IMR-90 (cell line): ENCODE data around the gene ANK2. TPM values are rescaled to one million over a fixed set of nuclear protein-coding genes. Genes with fewer than 3 reads are reported as not detected.

Experiments
- ATAC-seq: fragments of 200-7000 bp; cut with Tn5 transposase; 2 replicates; pipeline ENCODE4 v1.9.1; 2020; ENCODE audit warnings: low read depth, mild to moderate bottlenecking, moderate library complexity
- BruUV-seq: library from RNA; stranded (reverse); fragments of 400-500 nt; replicated peaks from 2 replicates; lab custom pipeline; 2021; lab: Mats Ljungman, UMichigan
- CTCF ChIA-PET: fragments of 300-600 bp; formaldehyde crosslinking; extraction: SDS; loops from one replicate; lab custom pipeline; 2021; ENCODE audit warnings: antibody characterized with exemption; lab: Yijun Ruan, JAX
- POLR2A ChIA-PET: fragments of 300-600 bp; sonication (Branson Sonifier 250); formaldehyde crosslinking; loops from one replicate; lab custom pipeline; 2022; ENCODE audit warnings: antibody characterized with exemption; ENCODE audit not compliant: unreplicated experiment; lab: Charles Lee
- DNase-seq: peaks from one replicate; pipeline ENCODE4 v3.0.0; 2013
- H2AFZ ChIP-seq: replicated peaks from 2 replicates; pipeline ENCODE3; 2013; ENCODE audit warnings: low read length, mild to moderate bottlenecking; ENCODE audit not compliant: poor library complexity
- H2AK5ac ChIP-seq: 2 replicates; pipeline ENCODE4 v1.6.1; 2013; ENCODE audit warnings: low read depth, low read length, inconsistent platforms
- H2AK9ac ChIP-seq: replicated peaks from 2 replicates; pipeline ENCODE3; 2013; ENCODE audit warnings: mild to moderate bottlenecking, low read depth, low read length, moderate library complexity; ENCODE audit not compliant: poor library complexity
- H2BK120ac ChIP-seq: 2 replicates; pipeline ENCODE4 v1.6.1; 2013; ENCODE audit warnings: low read depth, low read length, inconsistent platforms
- H2BK15ac ChIP-seq: 3 replicates; pipeline ENCODE4 v1.6.1; 2013; ENCODE audit warnings: low read depth, low read length, inconsistent platforms
- H2BK20ac ChIP-seq: 2 replicates; pipeline ENCODE4 v1.6.1; 2013; ENCODE audit warnings: low read depth, mild to moderate bottlenecking, inconsistent platforms, low read length, moderate library complexity
- H2BK5ac ChIP-seq: 2 replicates; pipeline ENCODE4 v1.6.1; 2013; ENCODE audit warnings: mild to moderate bottlenecking, low read depth, low read length, inconsistent platforms; ENCODE audit not compliant: poor library complexity, severe bottlenecking
- H3K14ac ChIP-seq: replicated peaks from 2 replicates; pipeline ENCODE4 v1.6.1; 2013; ENCODE audit warnings: low read depth, low read length, inconsistent platforms
- H3K18ac ChIP-seq: 2 replicates; pipeline ENCODE4 v1.6.1; 2013; ENCODE audit warnings: low read depth, low read length, control low read depth
- H3K23ac ChIP-seq: 2 replicates; pipeline ENCODE4 v1.6.1; 2013; ENCODE audit warnings: low read depth, low read length, inconsistent platforms
- H3K27ac ChIP-seq: 2 replicates; pipeline ENCODE4 v1.5.1; 2013; ENCODE audit warnings: mild to moderate bottlenecking, control low read depth, low read length; ENCODE audit not compliant: insufficient read depth
- H3K27me3 ChIP-seq: 2 replicates; pipeline ENCODE4 v1.6.1; 2013; ENCODE audit warnings: low read length; ENCODE audit not compliant: control insufficient read depth, insufficient read depth
- H3K36me3 ChIP-seq: 2 replicates; pipeline ENCODE4 v1.6.1; 2013; ENCODE audit warnings: low read length, mixed read lengths; ENCODE audit not compliant: control insufficient read depth, insufficient read depth
- H3K4ac ChIP-seq: 2 replicates; pipeline ENCODE4 v1.6.1; 2013; ENCODE audit warnings: low read depth, low read length, inconsistent platforms
- H3K4me1 ChIP-seq: 2 replicates; pipeline ENCODE4 v1.6.1; 2013; ENCODE audit warnings: low read length, mixed read lengths; ENCODE audit not compliant: control insufficient read depth, insufficient read depth
- H3K4me2 ChIP-seq: 2 replicates; pipeline ENCODE4 v1.6.1; 2013; ENCODE audit warnings: low read depth, mild to moderate bottlenecking, control low read depth, low read length, moderate library complexity
- H3K4me3 ChIP-seq: 2 replicates; pipeline ENCODE4 v1.5.1; 2013; ENCODE audit warnings: low read depth, mild to moderate bottlenecking, control low read depth, low read length, moderate library complexity; ENCODE audit not compliant: insufficient read depth
- H3K56ac ChIP-seq: 2 replicates; pipeline ENCODE4 v1.6.1; 2013; ENCODE audit warnings: low read length, inconsistent platforms; ENCODE audit not compliant: insufficient read depth; ENCODE audit errors: extremely low read depth
- H3K79me1 ChIP-seq, 2 experiments: 2 replicates each; pipeline ENCODE4 v1.6.1; 2013; ENCODE audit warnings: low read length in 2 of 2, inconsistent platforms in 1 of 2, low read depth in 1 of 2
- H3K9ac ChIP-seq: 2 replicates; pipeline ENCODE4 v1.6.1; 2013; ENCODE audit warnings: low read depth, low read length, control low read depth
- H3K9me1 ChIP-seq: 2 replicates; pipeline ENCODE4 v1.6.1; 2013; ENCODE audit warnings: low read length, inconsistent platforms; ENCODE audit not compliant: insufficient read depth
- H3K9me3 ChIP-seq: 2 replicates; pipeline ENCODE4 v1.6.1; 2013; ENCODE audit warnings: low read length; ENCODE audit not compliant: control insufficient read depth, insufficient read depth
- H4K20me1 ChIP-seq: 2 replicates; pipeline ENCODE4 v1.6.1; 2013; ENCODE audit warnings: low read length, inconsistent platforms; ENCODE audit not compliant: insufficient read depth
- H4K5ac ChIP-seq: 2 replicates; pipeline ENCODE4 v1.6.1; 2013; ENCODE audit warnings: mild to moderate bottlenecking, low read depth, low read length, control low read depth
- H4K8ac ChIP-seq, 2 experiments: 2 replicates each; pipeline ENCODE4 v1.6.1; 2013; ENCODE audit warnings: low read depth in 2 of 2, low read length in 2 of 2, control low read depth in 1 of 2, inconsistent platforms in 1 of 2
- H4K91ac ChIP-seq: 2 replicates; pipeline ENCODE4 v1.6.1; 2013; ENCODE audit warnings: low read depth, low read length, inconsistent platforms; ENCODE audit not compliant: insufficient read depth
- ELK1 ChIP-seq: fragments of 150-350 bp; IDR thresholded peaks from 2 replicates; pipeline ENCODE4 v1.6.1; 2016; ENCODE audit warnings: low read depth, mild to moderate bottlenecking, low read length, moderate library complexity, borderline replicate concordance
- MAFK ChIP-seq: IDR thresholded peaks from 2 replicates; pipeline ENCODE4 v1.6.1; 2012; ENCODE audit warnings: low read depth, low read length, improper control_type of control experiment
- WGBS, 2 experiments: methylation state at CpG; one replicate each; pipeline versions ENCODE4 v1.1.5 to v1.1.7; 2013; ENCODE audit warnings: missing lambda C conversion rate in 2 of 2; ENCODE audit not compliant: insufficient read length in 1 of 2; ENCODE audit errors: extremely low coverage in 2 of 2; 5-methylcytosine and 5-hydroxymethylcytosine counted together
- dilution Hi-C: fragments of 300-500 bp; cut with HindIII; formaldehyde crosslinking; loops from one replicate; pipeline ENCODE4 v1.14.3; 2018; ENCODE audit warnings: low sequenced_read_pairs; ENCODE audit not compliant: unreplicated experiment
- in situ Hi-C: fragments of 300-500 bp; cut with MboI; formaldehyde crosslinking; loops from 3 replicates; pipeline ENCODE4 v1.14.3; 2019; ENCODE audit warnings: low sequenced_read_pairs, inconsistent platforms, mixed read lengths
- intact Hi-C: fragments of 100-400 bp; cut with micrococcal nuclease; formaldehyde crosslinking; loops from 2 replicates; pipeline ENCODE4 v1.10.0; 2022
- polyA plus RNA-seq, 3 experiments: library from polyadenylated mRNA; depleted of rRNA; stranded (reverse); fragments of >200 nt; gene quantifications; 2 replicates each; pipeline ENCODE4 v1.2.3, GENCODE V29; 2012; ENCODE audit warnings: low replicate concordance in 1 of 3
- total RNA-seq: library from RNA; depleted of rRNA; stranded (reverse); fragments of >200 nt; gene quantifications from 2 replicates; pipeline ENCODE4 v1.2.3, GENCODE V29; 2012

The ANK2 gene
- total and polyA plus RNA-seq, 2 of the 4 experiments (the other 2 are of a cell fraction) = 0.82 to 6.6 TPM

- no peak overlapping the region for H2AK5ac ChIP-seq
- H3K9me3 ChIP-seq = no peaks in the 10 kb centered on the region
- POLR2A ChIA-PET = no interaction called here
- no peak overlapping the region for H3K56ac ChIP-seq
- no peak overlapping the region for H2AK9ac ChIP-seq
- H4K8ac ChIP-seq = no peak overlapping the region
- H3K9me1 ChIP-seq = no peaks in the 10 kb centered on the region
- intact Hi-C loops = no loop called here
- dilution Hi-C loops = no loop called here
- BruUV-seq = no TSS peak
- no peak overlapping the region for H3K4me2 ChIP-seq
- H3K27ac ChIP-seq = no peak overlapping the region
- in situ Hi-C loops = no loop called here
- H4K20me1 ChIP-seq = no peaks in the 10 kb centered on the region
- H3K4ac ChIP-seq = no peak overlapping the region
- H2AFZ ChIP-seq = no peak overlapping the region
- no peak for DNase-seq
- no peaks in the 10 kb centered on the region; the same call in 1 of the 2 replicates for H3K27me3 ChIP-seq
- no peak overlapping the region for H2BK20ac ChIP-seq
- no peak overlapping the region for H3K23ac ChIP-seq
- H3K14ac ChIP-seq = no peak overlapping the region
- no peak overlapping the region for H3K18ac ChIP-seq
- no CpG with 5 or more reads among the region's 5 CpGs for WGBS, 2 experiments
- no peak overlapping the region for H3K4me3 ChIP-seq
- no peak overlapping the region for H2BK5ac ChIP-seq
- H3K4me1 ChIP-seq = no peaks in the 10 kb centered on the region
- H3K79me1 ChIP-seq = no peaks in the 10 kb centered on the region
- ATAC-seq = no peak
- TF ChIP-seq ELK1 (no peak), MAFK (0 out of 2 replicates have a peak, but pooled peaks have one; percentile 52)
- no peak overlapping the region for H4K91ac ChIP-seq
- no peak overlapping the region for H4K5ac ChIP-seq
- H2BK15ac ChIP-seq = no peak overlapping the region
- CTCF ChIA-PET = no interaction called here
- no peaks in the 10 kb centered on the region for H3K36me3 ChIP-seq
- H3K9ac ChIP-seq = no peak overlapping the region
- no peak overlapping the region for H2BK120ac ChIP-seq
Measured at GRCh38 chr4:113325876-113326615, 276.6 kb downstream of the ANK2 start.
